ENCODE measurements around the gene ZNF296.

DNA sequence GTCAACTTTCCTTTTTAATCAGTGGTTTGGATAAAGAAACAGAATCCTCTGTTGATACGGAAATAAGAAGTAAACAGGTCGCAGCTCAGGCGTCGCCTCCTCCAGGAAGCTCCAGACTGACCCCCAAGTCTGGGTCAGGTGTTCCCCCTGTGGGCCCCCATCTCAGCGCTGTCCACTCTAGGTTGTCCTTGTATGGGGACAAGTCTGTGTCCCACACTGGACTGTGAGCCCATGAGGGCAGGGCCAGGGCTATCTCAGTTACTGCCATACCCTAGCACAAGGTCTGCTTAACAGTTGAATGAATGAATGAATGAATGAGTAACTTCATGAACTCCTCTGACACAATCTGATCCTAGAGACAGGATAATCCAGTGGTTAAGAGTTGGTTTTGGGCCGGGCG, 29.9 kb downstream of the ZNF296 start:
- TF ChIP-seq, protein P1, sequence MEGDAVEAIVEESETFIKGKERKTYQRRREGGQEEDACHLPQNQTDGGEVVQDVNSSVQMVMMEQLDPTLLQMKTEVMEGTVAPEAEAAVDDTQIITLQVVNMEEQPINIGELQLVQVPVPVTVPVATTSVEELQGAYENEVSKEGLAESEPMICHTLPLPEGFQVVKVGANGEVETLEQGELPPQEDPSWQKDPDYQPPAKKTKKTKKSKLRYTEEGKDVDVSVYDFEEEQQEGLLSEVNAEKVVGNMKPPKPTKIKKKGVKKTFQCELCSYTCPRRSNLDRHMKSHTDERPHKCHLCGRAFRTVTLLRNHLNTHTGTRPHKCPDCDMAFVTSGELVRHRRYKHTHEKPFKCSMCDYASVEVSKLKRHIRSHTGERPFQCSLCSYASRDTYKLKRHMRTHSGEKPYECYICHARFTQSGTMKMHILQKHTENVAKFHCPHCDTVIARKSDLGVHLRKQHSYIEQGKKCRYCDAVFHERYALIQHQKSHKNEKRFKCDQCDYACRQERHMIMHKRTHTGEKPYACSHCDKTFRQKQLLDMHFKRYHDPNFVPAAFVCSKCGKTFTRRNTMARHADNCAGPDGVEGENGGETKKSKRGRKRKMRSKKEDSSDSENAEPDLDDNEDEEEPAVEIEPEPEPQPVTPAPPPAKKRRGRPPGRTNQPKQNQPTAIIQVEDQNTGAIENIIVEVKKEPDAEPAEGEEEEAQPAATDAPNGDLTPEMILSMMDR (IDR thresholded peaks at IDR 0.05), result no peak
- no peak for TF ChIP-seq POLR2A (IDR thresholded peaks at IDR 0.05)
